Smooth muscle cell (in vitro differentiated cells): ENCODE results near the gene NOX5. TPM values are rescaled to one million over a fixed set of nuclear protein-coding genes. Genes with fewer than 3 reads are reported as not detected.

Experiments used
- DNase-seq: peaks from one replicate; lab custom pipeline; 2025; ENCODE audit not compliant: unreplicated experiment; lab: John Stamatoyannopoulos, UW
- H2AFZ ChIP-seq: fragments of 200-600 bp; sonication (generic); 2 replicates; pipeline ENCODE4 v1.6.0; 2016; ENCODE audit warnings: antibody characterized with exemption, low read depth, mild to moderate bottlenecking
- H3F3A ChIP-seq: fragments of 200-600 bp; sonication (generic); 2 replicates; pipeline ENCODE4 v1.6.0; 2017; ENCODE audit warnings: antibody characterized with exemption, low read depth
- H3K27ac ChIP-seq: fragments of 200-600 bp; sonication (generic); 2 replicates; pipeline ENCODE4 v1.5.1; 2016; ENCODE audit warnings: low read depth, mild to moderate bottlenecking
- H3K27me3 ChIP-seq: fragments of 200-600 bp; sonication (generic); 2 replicates; pipeline ENCODE4 v1.6.1; 2016; ENCODE audit warnings: low read depth, mild to moderate bottlenecking
- H3K36me3 ChIP-seq: fragments of 200-600 bp; sonication (generic); 2 replicates; pipeline ENCODE4 v1.5.1; 2016; ENCODE audit warnings: low read depth
- H3K4me1 ChIP-seq: fragments of 200-600 bp; sonication (generic); 2 replicates; pipeline ENCODE4 v1.5.1; 2016; ENCODE audit warnings: low read depth
- H3K4me2 ChIP-seq: fragments of 200-600 bp; sonication (generic); 2 replicates; pipeline ENCODE4 v1.6.0; 2016; ENCODE audit warnings: mild to moderate bottlenecking
- H3K4me3 ChIP-seq: fragments of 200-600 bp; sonication (generic); 2 replicates; pipeline ENCODE4 v1.5.1; 2016; ENCODE audit warnings: mild to moderate bottlenecking
- H3K79me2 ChIP-seq: fragments of 200-600 bp; sonication (generic); 2 replicates; pipeline ENCODE4 v1.6.0; 2016; ENCODE audit warnings: low read depth, mild to moderate bottlenecking
- H3K9ac ChIP-seq: fragments of 200-600 bp; sonication (generic); 2 replicates; pipeline ENCODE4 v1.6.0; 2016; ENCODE audit warnings: low read depth
- H3K9me3 ChIP-seq: fragments of 200-600 bp; sonication (generic); replicated peaks from 2 replicates; pipeline ENCODE4 v1.5.1; 2016; ENCODE audit warnings: low read depth
- H4K20me1 ChIP-seq: fragments of 200-600 bp; sonication (generic); 2 replicates; pipeline ENCODE4 v1.6.0; 2016; ENCODE audit warnings: low read depth
- CTCF ChIP-seq: fragments of 200-600 bp; sonication (generic); IDR thresholded peaks from 2 replicates; pipeline ENCODE4 v1.5.1; 2017; ENCODE audit warnings: borderline replicate concordance, mild to moderate bottlenecking, antibody characterized with exemption; ENCODE audit not compliant: insufficient read depth, poor library complexity, severe bottlenecking
- WGBS: methylation state at CpG from one replicate; pipeline ENCODE4 v1.1.7; 2016; ENCODE audit warnings: low lambda C conversion rate; 5-methylcytosine and 5-hydroxymethylcytosine counted together
- polyA plus RNA-seq: library from polyadenylated mRNA; unstranded; fragments of >200 nt; fragmentation: Nextera tagmentation; extraction: Ambion mirVana; gene quantifications from 2 replicates; pipeline ENCODE4 v1.2.1, GENCODE V29; 2016
- total RNA-seq: library from RNA; depleted of rRNA; stranded (reverse); fragments of >200 nt; gene quantifications from 2 replicates; pipeline ENCODE4 v1.2.3, GENCODE V29; 2014

NOX5 gene
- total and polyA plus RNA-seq, 2 experiments from 2014 or later = 0.16 to 0.22 TPM

GRCh38 chr15:69037482-69037881 is 23.0 kb downstream of the NOX5 start:
- Histone ChIP-seq H3K9ac (no peak overlapping the region), H3F3A (no peaks in the 10 kb centered on the region), H3K4me1 (peaks cover 10% of the 10 kb centered on the region), H3K36me3 (no peaks in the 10 kb centered on the region), H3K4me3 (no peak overlapping the region), H3K79me2 (no peaks in the 10 kb centered on the region), H3K27me3 (no peaks in the 10 kb centered on the region), H3K27ac (no peak overlapping the region), H2AFZ (no peak overlapping the region), H3K4me2 (no peak overlapping the region), H3K9me3 (no peaks in the 10 kb centered on the region), H4K20me1 (no peaks in the 10 kb centered on the region)
- DNase-seq = no peak
- no peak for TF ChIP-seq CTCF

DNA sequence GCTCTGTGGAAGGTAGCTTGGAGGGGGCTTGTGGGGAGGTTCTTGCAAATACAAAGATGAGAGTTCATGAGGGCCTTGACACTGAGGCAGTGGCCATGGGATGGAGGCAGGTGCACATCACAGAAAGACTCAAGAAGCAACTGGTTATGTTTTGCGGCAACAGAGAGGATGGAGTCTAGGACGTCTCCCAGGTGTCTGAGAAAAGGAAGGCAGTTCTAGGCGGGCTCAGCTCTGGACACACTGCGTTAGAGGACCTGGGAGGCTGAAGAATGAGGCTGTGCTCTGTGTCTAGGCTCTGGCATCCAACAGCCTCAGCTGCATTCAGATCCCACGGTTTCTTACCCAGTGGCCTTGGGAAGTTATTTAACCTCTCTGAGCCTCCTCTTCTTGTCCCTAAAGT is 23.5 kb downstream of the NOX5 start:
- WGBS = 89% methylated on average over 5 of the region's 5 CpGs
- H3K9ac ChIP-seq = no peak overlapping the region
- DNase-seq = no peak

DNA sequence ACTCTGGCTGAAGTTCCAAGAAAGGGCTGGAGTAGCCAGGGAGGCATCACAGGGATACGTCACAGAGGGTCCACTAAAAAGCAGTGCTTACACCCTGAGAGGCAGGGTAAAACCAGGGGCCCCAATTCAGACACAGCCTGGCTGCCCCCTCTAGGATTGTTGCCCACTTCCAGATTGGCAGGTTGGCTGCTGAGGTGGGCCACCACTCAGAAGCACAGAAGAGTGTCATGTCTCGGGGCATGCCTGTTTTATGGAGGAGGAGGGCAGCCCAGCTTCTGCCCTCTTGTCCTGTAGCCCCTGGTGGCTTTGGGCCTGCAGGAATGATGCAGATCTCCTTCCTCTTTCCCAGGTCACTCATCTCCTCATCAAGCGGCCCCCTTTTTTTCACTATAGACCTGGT is 24.0 kb downstream of the NOX5 start:
- Histone ChIP-seq H3K4me3 (no peak overlapping the region), H3K79me2 (no peaks in the 10 kb centered on the region), H3K9ac (no peak overlapping the region), H4K20me1 (no peaks in the 10 kb centered on the region), H3K4me2 (no peak overlapping the region), H3K27ac (no peak overlapping the region), H3K27me3 (no peaks in the 10 kb centered on the region), H2AFZ (no peak overlapping the region), H3F3A (no peaks in the 10 kb centered on the region), H3K36me3 (no peaks in the 10 kb centered on the region), H3K4me1 (peaks cover 10% of the 10 kb centered on the region), H3K9me3 (no peaks in the 10 kb centered on the region)
- TF ChIP-seq CTCF = no peak
- no peak for DNase-seq
- WGBS = 100% methylated on average over 3 of the region's 3 CpGs

More for the DNA sequence above, 23.5 kb downstream of the NOX5 start:
- H4K20me1 ChIP-seq = no peaks in the 10 kb centered on the region
- H3K4me1 ChIP-seq = peaks cover 10% of the 10 kb centered on the region
- no peak overlapping the region for H3K27ac ChIP-seq
- H3K36me3 ChIP-seq = no peaks in the 10 kb centered on the region
- no peak overlapping the region for H3K4me2 ChIP-seq
- H3K79me2 ChIP-seq = no peaks in the 10 kb centered on the region
- H3F3A ChIP-seq = no peaks in the 10 kb centered on the region
- no peaks in the 10 kb centered on the region for H3K9me3 ChIP-seq
- H3K27me3 ChIP-seq = no peaks in the 10 kb centered on the region
- no peak for TF ChIP-seq CTCF
- no peak overlapping the region for H3K4me3 ChIP-seq
- H2AFZ ChIP-seq = no peak overlapping the region

DNA sequence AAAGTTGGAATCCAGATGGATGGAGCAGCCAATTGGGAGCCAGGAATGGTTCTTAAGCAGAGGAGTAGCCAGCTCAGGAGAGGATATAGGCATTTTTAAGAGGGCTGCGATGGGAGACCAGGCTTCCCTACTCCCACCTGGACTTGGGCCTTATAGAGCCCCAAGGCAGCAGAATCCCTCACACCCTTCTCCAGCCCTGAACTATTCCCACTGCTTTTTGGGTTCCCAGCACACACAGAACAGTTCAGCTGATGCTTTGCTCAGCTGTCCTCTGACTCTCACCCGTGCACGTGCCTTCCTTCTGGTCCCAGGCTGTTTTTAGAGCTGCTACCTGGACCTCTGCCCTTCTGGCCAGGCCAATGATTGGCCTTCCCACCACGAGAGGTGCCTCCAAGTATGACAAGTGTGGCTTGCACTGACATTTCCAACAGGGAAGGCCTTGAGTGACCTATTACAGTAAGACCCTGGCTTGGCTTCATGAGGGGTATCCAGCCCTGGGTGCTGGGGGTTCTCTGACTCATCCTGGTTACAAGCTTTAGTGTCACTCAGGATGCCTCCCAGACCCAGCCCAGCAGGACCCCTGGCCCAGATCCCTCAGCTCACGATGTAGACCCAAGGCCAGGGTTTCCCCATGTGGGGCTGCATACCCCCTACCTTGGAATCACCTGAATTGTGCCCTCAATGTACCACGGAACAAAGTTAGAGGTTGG is 25.2 kb downstream of the NOX5 start:
- H3K27me3 ChIP-seq = no peaks in the 10 kb centered on the region
- H3K4me3 ChIP-seq = no peak overlapping the region
- H3K79me2 ChIP-seq = no peaks in the 10 kb centered on the region
- H3K36me3 ChIP-seq = no peaks in the 10 kb centered on the region
- 91% methylated on average over 6 of the region's 6 CpGs for WGBS
- H4K20me1 ChIP-seq = no peaks in the 10 kb centered on the region
- DNase-seq = no peak
- no peak overlapping the region for H3K9ac ChIP-seq
- H3F3A ChIP-seq = no peaks in the 10 kb centered on the region
- no peak overlapping the region for H2AFZ ChIP-seq
- TF ChIP-seq CTCF = no peak
- no peak overlapping the region for H3K27ac ChIP-seq
- H3K9me3 ChIP-seq = no peaks in the 10 kb centered on the region
- H3K4me2 ChIP-seq = no peak overlapping the region
- peaks cover 4% of the 10 kb centered on the region for H3K4me1 ChIP-seq
